OCI-LY3 (cell line): Measurements from ENCODE around the gene JARID2.

Source experiments
- H2AFZ ChIP-seq: fragments of 200-600, 300-600 bp; shearing (Covaris generic); 2 replicates; pipeline ENCODE4 v1.6.0; 2014; ENCODE audit warnings: antibody characterized with exemption, low read depth, low read length
- H3K27ac ChIP-seq: fragments of 200-600, 300-600 bp; sonication (generic); 2 replicates; pipeline ENCODE4 v1.5.1; 2014; ENCODE audit warnings: mild to moderate bottlenecking, low read length, moderate library complexity, mixed read lengths
- H3K27me3 ChIP-seq: fragments of 200-600, 300-600 bp; sonication (generic); 2 replicates; pipeline ENCODE4 v1.6.1; 2014; ENCODE audit warnings: low read depth, low read length, mixed read lengths
- H3K36me3 ChIP-seq: fragments of 200-600, 300-600 bp; sonication (generic); replicated peaks from 2 replicates; pipeline ENCODE3; 2014; ENCODE audit warnings: low read depth, low read length, mixed read lengths
- H3K4me1 ChIP-seq: fragments of 300-600, 200-600 bp; sonication (generic); 2 replicates; pipeline ENCODE4 v1.6.1; 2014; ENCODE audit warnings: low read length, mixed read lengths
- H3K4me2 ChIP-seq: fragments of 200-600, 300-600 bp; sonication (generic); 2 replicates; pipeline ENCODE4 v1.6.1; 2014; ENCODE audit warnings: low read length, mixed read lengths
- H3K4me3 ChIP-seq: fragments of 300-600, 200-600 bp; sonication (generic); 2 replicates; pipeline ENCODE4 v1.5.1; 2014; ENCODE audit warnings: antibody characterized with exemption, mild to moderate bottlenecking, low read length, moderate library complexity
- H3K79me2 ChIP-seq: fragments of 300-600, 200-600 bp; shearing (Covaris generic); 2 replicates; pipeline ENCODE4 v1.6.1; 2014; ENCODE audit warnings: mild to moderate bottlenecking, low read length, mixed read lengths
- H3K9ac ChIP-seq: fragments of 300-600, 200-600 bp; shearing (Covaris generic); 2 replicates; pipeline ENCODE4 v1.6.0; 2014; ENCODE audit warnings: mild to moderate bottlenecking, low read length, moderate library complexity
- H3K9me3 ChIP-seq: fragments of 200-600, 300-600 bp; shearing (Covaris generic); 2 replicates; pipeline ENCODE4 v1.6.1; 2014; ENCODE audit warnings: low read length, mixed read lengths; ENCODE audit not compliant: insufficient read depth
- H4K20me1 ChIP-seq: fragments of 200-600, 300-600 bp; sonication (generic); 2 replicates; pipeline ENCODE4 v1.6.1; 2016; ENCODE audit warnings: low read length, mixed read lengths; ENCODE audit not compliant: insufficient read depth
- CTCF ChIP-seq: fragments of 200-600, 300-600 bp; sonication (generic); IDR thresholded peaks from 2 replicates; pipeline ENCODE4 v1.5.1; 2014; ENCODE audit warnings: antibody characterized with exemption, low read length, low read depth
- EZH2phosphoT487 ChIP-seq: fragments of 200-600 bp; shearing (Covaris generic); IDR thresholded peaks from 2 replicates; pipeline ENCODE4 v1.6.1; 2018; ENCODE audit warnings: antibody characterized with exemption, mixed run types, low read depth

Gene JARID2

GRCh38 chr6:15433511-15433861 lies 187.6 kb downstream of the JARID2 start:
- TF ChIP-seq CTCF (no peak), EZH2phosphoT487 (no peak)
- peaks cover 50% of the 10 kb centered on the region for H4K20me1 ChIP-seq

GRCh38 chr6:15434263-15434662 lies 188.4 kb downstream of the JARID2 start:
- Histone ChIP-seq H3K9me3 (no peaks in the 10 kb centered on the region), H3K36me3 (peaks cover 10% of the 10 kb centered on the region), H3K27ac (no peak overlapping the region), H2AFZ (no peak overlapping the region), H3K4me1 (peaks cover 22% of the 10 kb centered on the region), H3K27me3 (no peaks in the 10 kb centered on the region), H3K4me2 (no peak overlapping the region), H3K4me3 (no peak overlapping the region), H3K9ac (no peak overlapping the region), H3K79me2 (peaks cover 80% of the 10 kb centered on the region), H4K20me1 (peaks cover 47% of the 10 kb centered on the region)
- TF ChIP-seq EZH2phosphoT487 (no peak), CTCF (no peak)

More at GRCh38 chr6:15433511-15433861, 187.6 kb downstream of the JARID2 start:
- Histone ChIP-seq H3K4me3 (no peak overlapping the region), H3K27me3 (no peaks in the 10 kb centered on the region), H3K4me1 (peaks cover 23% of the 10 kb centered on the region), H3K4me2 (no peak overlapping the region), H3K27ac (no peak overlapping the region), H2AFZ (no peak overlapping the region), H3K9ac (no peak overlapping the region), H3K79me2 (peaks cover 83% of the 10 kb centered on the region), H3K9me3 (no peaks in the 10 kb centered on the region), H3K36me3 (peaks cover 10% of the 10 kb centered on the region)

- Histone ChIP-seq H3K9ac (no peak overlapping the region), H4K20me1 (peaks cover 49% of the 10 kb centered on the region), H3K27ac (no peak overlapping the region), H3K4me1 (peaks cover 15% of the 10 kb centered on the region), H3K79me2 (peaks cover 79% of the 10 kb centered on the region), H2AFZ (no peak overlapping the region), H3K27me3 (no peaks in the 10 kb centered on the region), H3K9me3 (no peaks in the 10 kb centered on the region), H3K4me2 (no peak overlapping the region), H3K4me3 (no peak overlapping the region), H3K36me3 (peaks cover 10% of the 10 kb centered on the region)
- TF ChIP-seq CTCF: no peak
- TF ChIP-seq EZH2phosphoT487: no peak
These were observed 189.0 kb downstream of the JARID2 start for GRCh38 chr6:15434823-15435380.

DNA sequence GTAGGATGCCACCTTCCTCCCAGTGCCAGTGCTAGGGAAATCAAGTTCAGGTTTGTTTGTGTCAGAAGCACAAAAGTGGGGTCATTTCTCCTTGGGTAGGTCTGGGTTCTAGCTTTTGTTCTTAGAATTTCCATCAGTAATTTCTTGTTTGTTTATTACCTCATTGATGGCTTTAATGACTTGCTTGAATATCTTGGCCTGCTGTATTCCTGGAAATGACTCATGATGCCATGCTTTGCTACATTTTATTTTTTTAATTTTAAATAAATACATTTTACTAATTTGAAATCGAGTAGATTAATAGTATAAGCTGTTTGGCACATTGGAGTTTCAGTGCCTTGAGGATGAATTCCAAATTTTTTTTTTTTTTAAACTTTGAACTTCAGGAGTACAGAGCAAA lies 189.6 kb downstream of the JARID2 start:
- no peaks in the 10 kb centered on the region for H3K9me3 ChIP-seq
- H3K4me3 ChIP-seq: no peak overlapping the region
- no peak overlapping the region for H3K4me2 ChIP-seq
- peaks cover 49% of the 10 kb centered on the region for H4K20me1 ChIP-seq
- H3K27ac ChIP-seq: no peak overlapping the region
- no peak overlapping the region for H2AFZ ChIP-seq
- H3K36me3 ChIP-seq: peaks cover 10% of the 10 kb centered on the region
- H3K27me3 ChIP-seq: no peaks in the 10 kb centered on the region
- H3K4me1 ChIP-seq: peaks cover 11% of the 10 kb centered on the region
- TF ChIP-seq CTCF: no peak
- TF ChIP-seq EZH2phosphoT487: no peak
- H3K79me2 ChIP-seq: peaks cover 78% of the 10 kb centered on the region
- H3K9ac ChIP-seq: no peak overlapping the region
